HG03565 (cell line): Measurements from ENCODE around the gene MMP1.
A peak's percentile ranks its signal among the peaks of the same experiment; 100 is the strongest.

Experiments
- ATAC-seq: cut with Tn5 transposase; IDR thresholded peaks from one replicate; pipeline ENCODE4 v1.9.1; 2021; ENCODE audit warnings: mild to moderate bottlenecking, moderate library complexity; ENCODE audit not compliant: unreplicated experiment

Gene MMP1

GRCh38 chr11:102807921-102808320, 10.0 kb upstream of the MMP1 start:
- ATAC-seq, result peak; percentile 69

- no peak for ATAC-seq
These were observed 8.3 kb upstream of the MMP1 start for GRCh38 chr11:102806296-102806695.

- no peak for ATAC-seq
These were observed 4.4 kb upstream of the MMP1 start for GRCh38 chr11:102802341-102802740.

- no peak for ATAC-seq
These were observed 2.8 kb upstream of the MMP1 start for GRCh38 chr11:102800767-102801166.

GRCh38 chr11:102799681-102800340, 1.9 kb upstream of the MMP1 start:
- no peak for ATAC-seq

- ATAC-seq, result peak; percentile 93
These were observed 3.6 kb downstream of the MMP1 start for GRCh38 chr11:102794382-102794781.

GRCh38 chr11:102793677-102794290, 4.2 kb downstream of the MMP1 start:
- ATAC-seq, result no peak

- ATAC-seq, result no peak
These were observed 5.4 kb downstream of the MMP1 start for GRCh38 chr11:102792604-102793003.

- ATAC-seq, result no peak
These were observed 6.5 kb downstream of the MMP1 start for GRCh38 chr11:102791271-102792036.

GRCh38 chr11:102788334-102788995, 9.5 kb downstream of the MMP1 start:
- ATAC-seq, result no peak

- ATAC-seq, result no peak
These were observed 13.6 kb downstream of the MMP1 start for GRCh38 chr11:102784380-102784779.

- ATAC-seq, result no peak
These were observed 14.2 kb downstream of the MMP1 start for GRCh38 chr11:102783720-102784119.

GRCh38 chr11:102783016-102783415, 14.9 kb downstream of the MMP1 start:
- no peak for ATAC-seq

- ATAC-seq, result no peak
These were observed 16.3 kb downstream of the MMP1 start for GRCh38 chr11:102781676-102782075.

GRCh38 chr11:102780491-102780918, 17.5 kb downstream of the MMP1 start, which contains the start of gene MMP10:
MMP10 (minus strand) TSS chr11:102780628; CDS start chr11:102780591, 37 bp downstream.
- no peak for ATAC-seq

GRCh38 chr11:102776454-102776853, 21.5 kb downstream of the MMP1 start:
- ATAC-seq, result no peak

- ATAC-seq, result no peak
These were observed 24.6 kb downstream of the MMP1 start for GRCh38 chr11:102773386-102773785.

GRCh38 chr11:102771351-102771750, 26.6 kb downstream of the MMP1 start:
- no peak for ATAC-seq

- ATAC-seq, result no peak
These were observed 27.8 kb downstream of the MMP1 start for GRCh38 chr11:102770191-102770590.

- ATAC-seq, result no peak
These were observed 30.2 kb downstream of the MMP1 start for GRCh38 chr11:102767800-102768199.

GRCh38 chr11:102763440-102763839, 34.5 kb downstream of the MMP1 start:
- ATAC-seq, result no peak
